ENCODE measurements around the gene CLDN6.

Gene CLDN6

DNA sequence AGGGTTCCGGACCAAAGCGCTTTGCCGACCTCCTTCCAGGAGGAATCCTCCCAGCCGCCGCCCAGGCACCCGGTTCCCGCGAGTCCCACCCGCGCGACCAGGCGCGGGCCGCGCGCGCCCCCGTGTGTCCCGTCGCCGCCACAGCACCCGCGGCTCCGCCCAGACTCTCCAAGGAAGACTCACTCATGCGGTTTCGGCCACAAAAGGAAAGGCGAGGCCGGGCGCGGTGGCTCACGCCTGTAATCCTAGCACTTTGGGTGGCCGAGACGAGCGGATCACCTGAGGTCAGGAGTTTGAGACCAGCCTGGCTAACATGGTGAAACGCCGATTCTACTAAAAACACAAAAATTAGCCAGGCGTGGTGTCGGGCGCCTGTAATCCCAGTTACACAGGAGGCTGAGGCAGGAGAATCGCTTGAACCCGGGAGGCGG, 34.3 kb downstream of the CLDN6 start:
- no peak for DNase-seq

DNA sequence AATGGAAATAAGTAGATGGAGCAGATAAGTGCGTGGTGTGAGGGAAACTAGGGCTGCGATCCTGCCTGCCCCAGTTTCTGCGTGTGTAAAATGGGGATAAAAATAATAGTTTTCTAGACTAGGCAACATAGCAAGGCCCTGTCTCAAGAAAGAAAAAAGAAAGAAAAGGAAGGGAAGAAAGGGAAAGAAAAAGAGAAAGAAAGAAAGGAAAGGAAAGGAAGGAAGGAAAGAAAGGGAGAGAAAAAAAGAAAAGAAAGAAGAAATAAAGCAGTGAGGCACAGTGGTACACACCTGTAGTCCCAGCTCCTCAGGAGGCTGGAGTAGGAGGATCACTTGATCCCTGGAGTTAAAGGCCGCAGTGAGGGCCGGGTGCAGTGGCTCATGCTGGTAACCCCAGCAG, 35.6 kb downstream of the CLDN6 start:
- no peak for DNase-seq

DNA sequence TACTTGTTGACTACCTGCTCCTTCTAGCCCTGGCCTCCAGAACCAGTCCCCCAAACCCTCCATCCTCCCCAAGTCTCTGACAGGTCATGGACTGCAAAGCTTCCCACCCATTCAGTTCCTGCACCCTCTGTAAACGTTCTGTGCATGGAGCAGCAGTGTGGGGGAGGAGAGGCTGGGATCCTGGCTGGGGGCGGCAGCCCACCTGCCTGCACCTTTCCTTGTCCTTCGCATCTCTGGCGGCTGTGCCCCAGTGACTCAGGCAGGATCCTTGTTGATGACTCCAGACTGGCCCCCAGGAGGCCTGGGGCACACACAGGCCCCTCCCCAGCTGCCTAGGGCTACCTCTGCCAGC, 36.1 kb downstream of the CLDN6 start:
- DNase-seq = no peak

DNA sequence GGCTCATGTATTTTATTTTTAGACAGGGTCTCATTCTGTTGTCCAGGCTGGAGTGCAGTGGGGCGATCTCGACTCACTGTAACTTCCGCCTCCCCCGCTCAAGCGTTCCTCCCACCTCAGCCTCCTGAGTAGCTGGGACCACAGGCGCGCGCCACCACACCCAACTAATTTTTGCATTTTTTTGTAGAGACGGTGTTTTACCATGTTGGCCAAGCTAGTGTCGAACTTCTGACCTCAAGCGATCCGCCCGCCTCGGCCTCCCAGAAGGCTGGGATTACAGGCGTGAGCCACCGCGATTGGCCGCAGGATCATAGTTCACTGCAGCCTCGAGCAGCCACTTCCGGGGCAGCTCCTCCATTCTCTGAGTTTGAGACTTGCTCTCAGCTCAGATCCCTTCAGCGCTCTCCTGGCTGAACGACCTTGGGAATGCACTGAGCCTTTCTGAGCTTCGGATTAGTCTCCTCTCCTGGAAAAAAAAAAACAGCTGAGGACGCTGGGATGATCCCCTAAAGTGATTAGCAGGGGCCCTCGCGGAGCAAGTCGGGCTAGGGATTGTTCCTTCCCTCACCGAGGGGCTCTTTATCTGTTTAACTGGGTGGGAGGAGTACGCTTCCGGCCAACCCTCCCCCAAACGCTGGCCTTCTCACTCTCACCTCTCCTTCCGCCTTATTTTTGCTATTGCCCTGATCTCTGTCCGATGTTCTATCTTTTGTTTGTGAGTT, 36.6 kb downstream of the CLDN6 start:
- DNase-seq = no peak

- peak; percentile 37 for DNase-seq
Observed at GRCh38 chr16:2980227-2981176, 37.5 kb downstream of the CLDN6 start, which contains the start of gene PKMYT1. Gene PKMYT1, minus strand, starts transcription at chr16:2980446. Its CDS starts 789 bp downstream, at chr16:2979657.

DNA sequence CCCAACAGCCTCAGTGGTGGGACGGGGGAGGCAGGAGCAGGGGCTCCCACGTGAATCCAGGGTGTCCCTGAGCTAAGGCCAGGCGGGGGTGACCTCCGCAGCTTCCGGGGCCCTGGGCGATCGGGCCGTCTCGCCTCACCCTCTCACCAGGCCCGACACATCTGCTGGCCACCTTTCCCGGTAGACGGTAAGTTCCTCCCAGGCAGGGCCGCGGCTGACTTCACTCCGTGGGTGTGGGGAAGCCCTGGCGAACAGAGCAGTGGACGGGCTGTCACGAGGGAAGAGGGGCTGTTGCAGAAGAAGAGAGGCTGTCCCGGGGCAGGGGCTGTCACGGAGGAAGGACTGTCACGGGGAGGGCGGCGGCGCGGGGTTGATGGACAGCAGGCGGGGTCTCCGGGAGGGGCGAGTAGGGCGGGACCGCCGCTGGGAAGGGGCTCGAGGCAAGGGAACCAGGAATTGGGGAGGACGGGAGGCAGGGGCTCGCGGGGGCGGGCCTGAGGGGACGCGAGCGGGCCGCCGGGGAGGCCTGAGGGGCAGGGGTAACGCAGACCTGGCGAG, 38.2 kb downstream of the CLDN6 start:
- no peak for DNase-seq

- DNase-seq = no peak
Observed at GRCh38 chr16:2977440-2977839, 40.5 kb downstream of the CLDN6 start.

DNA sequence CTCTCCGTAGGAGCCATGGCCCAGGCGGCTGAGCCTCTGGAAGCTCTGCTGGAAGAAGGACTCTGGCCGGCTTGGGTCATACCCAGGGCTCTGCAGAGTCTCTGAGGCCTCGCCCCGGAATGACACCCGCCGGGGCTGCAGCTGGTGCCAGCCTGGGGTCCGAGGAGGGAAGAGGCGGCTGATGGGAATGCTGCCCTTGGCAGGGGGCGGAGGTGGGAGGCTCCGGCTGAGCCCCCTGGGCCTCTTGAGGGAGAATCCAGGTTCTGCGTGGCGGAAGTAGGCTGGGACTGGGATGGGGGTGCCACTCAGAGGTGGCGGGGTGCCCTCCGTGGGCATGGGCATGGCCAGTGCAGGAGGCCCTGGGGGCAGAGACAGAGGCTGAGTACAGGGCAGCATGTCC, 41.3 kb downstream of the CLDN6 start:
- no peak for DNase-seq

DNA sequence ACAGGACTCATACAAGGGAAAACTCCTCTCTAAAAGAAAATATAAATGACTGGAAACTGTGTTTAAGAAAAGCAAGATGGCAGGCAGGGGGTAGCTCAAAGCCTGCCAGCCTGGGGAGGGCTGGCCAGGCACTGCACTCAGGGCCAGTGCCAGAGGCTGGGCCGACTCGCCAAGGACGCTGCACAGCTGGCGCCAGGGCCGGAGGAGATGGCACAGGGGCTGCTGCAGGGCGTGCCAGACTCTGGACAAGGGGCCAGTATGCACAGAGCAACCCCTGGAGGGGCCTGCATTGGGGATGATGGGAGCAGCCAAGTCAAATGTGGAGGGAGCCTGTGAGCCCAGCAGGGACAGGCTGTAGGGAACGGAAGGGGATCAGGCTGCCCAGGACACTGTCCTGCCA, 41.8 kb downstream of the CLDN6 start:
- DNase-seq = no peak

- no peak for DNase-seq
Observed at GRCh38 chr16:2975161-2975795, 42.7 kb downstream of the CLDN6 start.

- no peak for DNase-seq
Observed at GRCh38 chr16:2974319-2975056, 43.5 kb downstream of the CLDN6 start.

GRCh38 chr16:2973605-2974318, 44.2 kb downstream of the CLDN6 start:
- DNase-seq = no peak

GRCh38 chr16:2973093-2973492, 44.9 kb downstream of the CLDN6 start:
- DNase-seq = no peak

- no peak for DNase-seq
Observed at GRCh38 chr16:2971985-2972784, 45.8 kb downstream of the CLDN6 start.

- no peak for DNase-seq
Observed at GRCh38 chr16:2971134-2971984, 46.6 kb downstream of the CLDN6 start.

DNA sequence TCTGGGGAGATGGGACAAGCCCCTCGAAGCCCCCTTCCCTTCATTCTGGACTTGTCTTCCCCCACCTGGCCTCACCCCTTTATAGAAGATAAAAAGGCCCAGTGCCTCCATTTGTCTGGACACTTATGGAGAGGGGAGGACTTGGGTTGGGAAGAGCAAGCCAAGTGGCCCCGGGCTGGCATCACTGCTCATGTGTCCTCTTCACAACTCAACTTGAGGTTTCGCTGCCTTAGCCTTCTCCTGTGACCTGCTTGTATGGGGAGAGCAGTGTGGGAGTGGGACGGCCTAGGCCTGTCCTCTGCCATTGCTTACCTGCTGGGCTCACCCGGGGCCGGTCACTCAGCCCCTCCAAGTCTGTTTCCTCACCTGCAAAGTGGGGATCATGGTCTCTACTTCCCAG, 47.4 kb downstream of the CLDN6 start:
- peak; percentile 9 for DNase-seq

- DNase-seq = no peak
Observed at GRCh38 chr16:2969545-2970521, 48.1 kb downstream of the CLDN6 start.

- DNase-seq = peak; percentile 75
Observed at GRCh38 chr16:2968738-2969544, 49.0 kb downstream of the CLDN6 start, which contains the start of gene PAQR4. Gene PAQR4, plus strand, starts transcription at chr16:2969348. Its CDS starts 327 bp downstream, at chr16:2969675.
